IPS-20b (cell line): ENCODE results near the gene LYPD6B.

Experiments used
- H3K27ac ChIP-seq: one replicate; pipeline ENCODE4 v1.5.1; 2013; ENCODE audit warnings: low read length
- H3K27me3 ChIP-seq: 2 replicates; pipeline ENCODE4 v1.6.1; 2013; ENCODE audit warnings: mild to moderate bottlenecking, low read length, inconsistent platforms; ENCODE audit not compliant: insufficient read depth
- H3K36me3 ChIP-seq: 2 replicates; pipeline ENCODE4 v1.6.1; 2013; ENCODE audit warnings: low read depth, mild to moderate bottlenecking, inconsistent platforms, low read length, moderate library complexity; ENCODE audit not compliant: insufficient read depth
- H3K4me1 ChIP-seq: 2 replicates; pipeline ENCODE4 v1.6.1; 2013; ENCODE audit warnings: mild to moderate bottlenecking, control low read depth, inconsistent platforms, low read length, moderate library complexity; ENCODE audit not compliant: insufficient read depth
- H3K4me3 ChIP-seq: 2 replicates; pipeline ENCODE4 v1.5.1; 2013; ENCODE audit warnings: mild to moderate bottlenecking, low read length, inconsistent platforms
- H3K9ac ChIP-seq: 2 replicates; pipeline ENCODE4 v1.6.1; 2013; ENCODE audit warnings: low read depth, mild to moderate bottlenecking, inconsistent platforms, low read length, moderate library complexity
- H3K9me3 ChIP-seq: 2 replicates; pipeline ENCODE4 v1.6.1; 2013; ENCODE audit warnings: mild to moderate bottlenecking, low read depth, low read length, inconsistent platforms; ENCODE audit not compliant: insufficient read depth

The LYPD6B gene

GRCh38 chr2:149101818-149102217 is 63.3 kb downstream of the LYPD6B start:
- no peaks in the 10 kb centered on the region for H3K36me3 ChIP-seq
- no peaks in the 10 kb centered on the region for H3K27me3 ChIP-seq
- no peaks in the 10 kb centered on the region for H3K4me1 ChIP-seq
- H3K27ac ChIP-seq: no peak overlapping the region
- no peak overlapping the region for H3K4me3 ChIP-seq
- no peaks in the 10 kb centered on the region; the same call in 1 of the 2 replicates for H3K9me3 ChIP-seq
- H3K9ac ChIP-seq: no peak overlapping the region

DNA sequence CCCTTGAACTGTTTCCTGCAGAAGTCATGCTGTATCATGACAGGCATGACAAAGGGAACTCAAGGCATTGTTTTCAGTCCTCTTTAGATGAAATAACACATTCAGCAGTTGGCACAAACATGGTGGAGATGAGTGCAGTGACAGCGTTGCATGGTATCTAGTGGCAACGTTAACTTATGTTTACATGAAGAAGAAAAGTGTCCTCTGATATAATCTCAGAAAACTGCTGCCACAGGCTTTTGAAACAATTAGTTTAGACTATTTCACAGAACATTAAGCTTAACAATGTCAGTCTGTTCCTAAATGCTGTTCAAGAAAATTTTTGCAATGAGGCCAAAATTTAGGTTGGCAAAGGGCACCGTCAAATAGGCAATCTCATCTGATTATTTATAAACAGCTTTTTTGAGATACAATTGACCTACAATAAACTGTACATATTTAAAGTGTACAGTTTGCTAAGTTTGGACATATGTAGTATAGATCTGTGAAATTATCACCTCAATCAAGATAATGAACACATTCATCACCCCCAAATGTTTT is 64.7 kb downstream of the LYPD6B start:
- Histone ChIP-seq H3K9ac (no peak overlapping the region), H3K27ac (no peak overlapping the region), H3K9me3 (no peaks in the 10 kb centered on the region; the same call in 1 of the 2 replicates), H3K27me3 (no peaks in the 10 kb centered on the region), H3K36me3 (no peaks in the 10 kb centered on the region), H3K4me1 (no peaks in the 10 kb centered on the region), H3K4me3 (no peak overlapping the region)

- no peak overlapping the region for H3K27ac ChIP-seq
- H3K36me3 ChIP-seq: no peaks in the 10 kb centered on the region
- H3K9ac ChIP-seq: no peak overlapping the region
- no peaks in the 10 kb centered on the region; the same call in 1 of the 2 replicates for H3K9me3 ChIP-seq
- H3K27me3 ChIP-seq: no peaks in the 10 kb centered on the region
- no peaks in the 10 kb centered on the region for H3K4me1 ChIP-seq
- no peak overlapping the region for H3K4me3 ChIP-seq
Measured at GRCh38 chr2:149104221-149104620, 65.7 kb downstream of the LYPD6B start.

- H3K4me3 ChIP-seq: no peak overlapping the region
- no peaks in the 10 kb centered on the region for H3K4me1 ChIP-seq
- no peaks in the 10 kb centered on the region for H3K27me3 ChIP-seq
- H3K9ac ChIP-seq: no peak overlapping the region
- H3K9me3 ChIP-seq: no peaks in the 10 kb centered on the region
- no peak overlapping the region for H3K27ac ChIP-seq
- H3K36me3 ChIP-seq: no peaks in the 10 kb centered on the region
Measured at GRCh38 chr2:149112068-149112467, 73.6 kb downstream of the LYPD6B start.

DNA sequence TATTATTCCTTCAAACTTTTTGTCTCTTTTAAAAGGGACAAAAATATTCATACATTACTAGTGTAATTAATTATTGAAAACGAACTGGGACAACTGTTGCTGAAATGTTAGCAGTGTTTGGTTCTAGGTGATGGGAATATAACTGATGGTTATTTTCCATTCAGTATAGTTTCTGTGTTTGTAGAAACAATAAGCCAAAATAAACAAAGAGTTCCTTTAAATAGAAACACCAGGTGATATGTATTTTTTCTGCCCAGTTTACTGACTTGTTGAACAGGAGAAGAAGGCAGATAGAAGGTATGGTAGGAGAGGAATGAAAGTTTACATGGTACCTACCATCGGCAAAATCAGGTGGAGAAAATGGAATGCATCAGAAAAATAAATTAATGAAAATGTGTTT is 74.2 kb downstream of the LYPD6B start:
- no peaks in the 10 kb centered on the region for H3K36me3 ChIP-seq
- no peaks in the 10 kb centered on the region for H3K27me3 ChIP-seq
- no peak overlapping the region for H3K4me3 ChIP-seq
- H3K4me1 ChIP-seq: no peaks in the 10 kb centered on the region
- H3K27ac ChIP-seq: no peak overlapping the region
- no peaks in the 10 kb centered on the region for H3K9me3 ChIP-seq
- no peak overlapping the region for H3K9ac ChIP-seq

DNA sequence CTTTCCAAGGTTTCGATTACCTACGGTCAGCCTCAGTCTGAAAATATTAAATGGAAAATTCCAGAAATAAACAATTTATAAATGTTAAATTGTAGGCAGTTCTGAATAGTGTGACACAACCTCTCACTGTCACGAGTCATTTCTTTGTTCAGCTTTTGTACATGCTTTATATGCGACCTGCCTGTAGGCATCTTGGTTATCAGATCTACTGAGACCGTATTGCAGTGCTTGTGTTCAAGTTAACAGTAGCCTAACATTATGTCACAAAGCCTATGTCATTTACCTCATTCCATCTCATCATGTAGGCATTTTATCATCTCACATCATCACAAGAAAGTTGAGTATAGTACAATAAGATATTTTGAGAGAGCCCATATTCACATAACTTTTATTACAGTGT is 77.3 kb downstream of the LYPD6B start:
- Histone ChIP-seq H3K9ac (no peak overlapping the region), H3K27ac (no peak overlapping the region), H3K36me3 (no peaks in the 10 kb centered on the region), H3K9me3 (no peaks in the 10 kb centered on the region), H3K4me1 (no peaks in the 10 kb centered on the region), H3K4me3 (no peak overlapping the region), H3K27me3 (no peaks in the 10 kb centered on the region)

- Histone ChIP-seq H3K4me1 (no peaks in the 10 kb centered on the region), H3K9ac (no peak overlapping the region), H3K27me3 (peaks cover 7% of the 10 kb centered on the region; the same call in 1 of the 2 replicates), H3K36me3 (no peaks in the 10 kb centered on the region), H3K4me3 (no peak overlapping the region), H3K9me3 (no peaks in the 10 kb centered on the region), H3K27ac (no peak overlapping the region)
Measured at GRCh38 chr2:149119368-149119767, 80.9 kb downstream of the LYPD6B start.

DNA sequence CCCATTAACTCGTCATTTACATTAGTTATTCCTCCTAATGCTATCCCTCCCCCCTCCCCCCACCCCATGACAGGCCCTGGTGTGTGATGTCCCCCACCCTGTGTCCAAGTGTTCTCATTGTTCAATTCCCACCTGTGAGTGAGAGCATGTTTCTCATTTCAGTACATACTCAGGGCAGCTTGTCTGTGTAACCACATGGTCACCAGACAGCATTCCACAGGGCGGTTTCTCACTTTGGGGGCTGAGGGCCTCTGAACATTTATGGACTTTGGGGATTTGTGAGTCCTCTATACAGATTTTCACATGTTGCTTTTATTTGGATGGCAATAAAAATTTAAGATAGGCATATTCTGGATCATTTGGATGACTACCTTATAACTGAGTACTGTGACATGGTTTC is 84.0 kb downstream of the LYPD6B start:
- Histone ChIP-seq H3K4me1 (0 out of 2 replicates have a peak, but pooled peaks cover 2% of the 10 kb centered on the region), H3K4me3 (no peak overlapping the region), H3K27ac (no peak overlapping the region), H3K36me3 (no peaks in the 10 kb centered on the region), H3K27me3 (peaks cover 7% of the 10 kb centered on the region; the same call in 1 of the 2 replicates), H3K9me3 (no peaks in the 10 kb centered on the region), H3K9ac (no peak overlapping the region)

- Histone ChIP-seq H3K9ac (no peak overlapping the region), H3K4me1 (peaks cover 2% of the 10 kb centered on the region; the same call in 1 of the 2 replicates), H3K9me3 (no peaks in the 10 kb centered on the region), H3K4me3 (no peak overlapping the region), H3K27ac (no peak overlapping the region), H3K36me3 (no peaks in the 10 kb centered on the region), H3K27me3 (peaks cover 7% of the 10 kb centered on the region; the same call in 1 of the 2 replicates)
Measured at GRCh38 chr2:149125031-149125725, 86.7 kb downstream of the LYPD6B start.

- H3K4me3 ChIP-seq: no peak overlapping the region
Measured at GRCh38 chr2:149129433-149129832, 90.9 kb downstream of the LYPD6B start.

DNA sequence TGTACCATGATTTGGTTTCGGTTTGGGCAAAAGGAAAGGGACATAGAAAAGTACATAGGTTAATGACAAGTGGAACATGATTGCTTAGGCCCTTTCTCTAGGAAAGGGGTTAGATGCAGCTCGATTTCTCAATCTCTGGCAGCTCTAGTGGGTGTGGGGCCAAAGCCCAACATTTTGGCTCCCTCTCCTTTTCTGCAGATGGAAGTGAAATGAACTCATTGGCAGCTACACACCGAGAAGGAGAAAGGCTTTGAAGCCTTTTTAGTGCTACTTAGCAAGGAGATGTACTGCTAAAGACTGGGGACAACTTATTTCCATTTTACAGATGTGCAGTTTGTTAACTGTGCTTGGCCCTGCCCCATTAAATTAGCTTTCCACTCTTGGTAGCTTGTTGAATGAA is 93.8 kb downstream of the LYPD6B start:
- Histone ChIP-seq H3K27ac (no peak overlapping the region), H3K9me3 (no peaks in the 10 kb centered on the region), H3K4me1 (no peaks in the 10 kb centered on the region; the same call in none of the 2 replicates), H3K9ac (no peak overlapping the region), H3K27me3 (no peaks in the 10 kb centered on the region; the same call in 1 of the 2 replicates), H3K36me3 (no peaks in the 10 kb centered on the region), H3K4me3 (no peak overlapping the region)

More at GRCh38 chr2:149129433-149129832, 90.9 kb downstream of the LYPD6B start:
- Histone ChIP-seq H3K27ac (no peak overlapping the region), H3K4me1 (peaks cover 2% of the 10 kb centered on the region), H3K9me3 (no peaks in the 10 kb centered on the region), H3K36me3 (no peaks in the 10 kb centered on the region), H3K27me3 (no peaks in the 10 kb centered on the region; the same call in 1 of the 2 replicates), H3K9ac (no peak overlapping the region)

GRCh38 chr2:149132901-149133300 is 94.4 kb downstream of the LYPD6B start:
- Histone ChIP-seq H3K9ac (no peak overlapping the region), H3K27me3 (no peaks in the 10 kb centered on the region; the same call in 1 of the 2 replicates), H3K4me3 (no peak overlapping the region), H3K27ac (no peak overlapping the region), H3K36me3 (no peaks in the 10 kb centered on the region), H3K4me1 (no peaks in the 10 kb centered on the region; the same call in none of the 2 replicates), H3K9me3 (no peaks in the 10 kb centered on the region)
